SK-N-DZ (cell line): ENCODE results near the gene ZNF101. TPM values are rescaled to one million over a fixed set of nuclear protein-coding genes. Genes with fewer than 3 reads are reported as not detected.

Experiments
- DNase-seq: peaks from one replicate; pipeline ENCODE4 v3.0.0-alpha.2; 2015; ENCODE audit warnings: low spot score
- polyA plus RNA-seq, 2 experiments: library from polyadenylated mRNA; depleted of rRNA; stranded (reverse); fragments of >200 nt; gene quantifications; 2 replicates each; pipeline ENCODE4 v1.2.3, GENCODE V29; 2014

The ZNF101 gene
- 9.4 and 9.5 TPM in 2 replicates for polyA plus RNA-seq (2014; cell fraction: cytosol; rRNA removed)
- polyA plus RNA-seq (2014; cell fraction: nucleus; rRNA removed), result 3.3 and 8.6 TPM in 2 replicates

DNA sequence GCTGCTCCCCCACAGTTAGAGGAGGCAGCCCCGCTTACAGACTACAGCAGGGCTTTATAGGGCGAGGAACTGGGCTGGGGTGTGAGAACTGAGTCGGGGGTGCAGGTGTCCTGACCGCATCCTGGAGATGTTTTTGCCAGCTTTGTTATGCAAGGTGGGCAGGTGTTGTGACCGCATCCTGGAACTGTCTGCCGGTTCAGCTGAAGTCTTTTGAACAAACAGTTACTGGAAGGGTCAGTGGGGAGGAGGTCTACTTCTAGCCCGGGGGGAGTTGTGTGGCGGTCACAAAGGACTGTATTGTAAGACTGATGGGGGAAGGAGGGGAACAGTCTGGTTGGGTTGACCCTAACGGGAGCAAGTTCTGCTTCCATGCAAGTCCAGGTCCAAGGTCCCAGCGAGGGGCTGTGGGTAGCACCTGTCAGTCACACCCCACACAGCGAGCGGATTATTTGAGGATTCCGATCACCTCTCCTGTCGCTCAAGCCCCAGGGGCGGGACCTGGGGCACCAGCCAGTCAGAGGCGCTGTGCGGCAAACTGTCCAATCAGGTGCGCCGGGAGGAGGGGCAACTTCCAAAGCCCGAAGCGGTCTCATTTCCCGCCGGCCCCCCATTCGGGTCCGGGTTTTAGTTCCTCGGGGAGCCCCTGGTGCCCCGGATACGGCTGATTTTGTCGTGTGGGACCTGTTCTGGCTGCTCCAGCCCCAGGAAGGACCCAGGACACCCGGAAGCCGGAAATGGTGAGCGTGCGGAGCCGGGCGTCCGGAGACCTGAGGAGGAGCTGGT lies at the start of gene ZNF101:
Gene ZNF101 (plus strand): TSS at position 610 of the 783 bp plus-strand sequence. CDS start 125 bp downstream, at position 735.
- DNase-seq, result peak; percentile 91

DNA sequence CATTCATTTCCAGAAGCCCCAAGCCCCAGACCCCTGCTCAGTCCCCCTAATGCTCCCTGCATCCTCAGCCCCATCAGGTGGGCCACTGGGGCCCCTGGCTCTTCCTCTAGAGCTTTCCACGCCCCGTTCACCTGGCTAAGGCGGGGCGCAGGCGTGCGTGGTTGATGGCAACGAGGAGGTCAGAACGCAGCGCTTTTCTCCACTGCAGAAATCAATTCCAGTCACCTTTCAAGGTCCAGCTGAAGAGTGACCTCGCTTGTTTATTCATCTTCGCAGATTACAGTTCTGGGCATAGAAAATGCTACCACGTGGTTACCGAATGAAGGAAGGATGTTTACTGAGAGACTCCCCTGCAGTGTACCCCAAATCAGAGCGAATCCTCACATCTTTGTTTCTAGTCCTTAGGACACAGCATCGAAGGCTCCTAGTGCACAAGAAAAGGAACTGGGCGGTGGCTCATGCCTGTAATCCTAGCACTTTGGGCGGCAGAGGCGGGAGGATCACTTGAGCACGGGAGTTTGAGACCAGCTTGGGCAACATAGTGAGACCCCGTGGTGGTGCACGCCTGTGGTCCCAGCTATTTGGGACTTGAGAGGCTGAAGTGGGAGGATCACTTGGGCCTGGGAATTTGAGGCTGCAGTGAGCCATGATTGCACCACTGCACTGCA lies 49.3 kb upstream of the ZNF101 start:
- DNase-seq, result no peak

DNA sequence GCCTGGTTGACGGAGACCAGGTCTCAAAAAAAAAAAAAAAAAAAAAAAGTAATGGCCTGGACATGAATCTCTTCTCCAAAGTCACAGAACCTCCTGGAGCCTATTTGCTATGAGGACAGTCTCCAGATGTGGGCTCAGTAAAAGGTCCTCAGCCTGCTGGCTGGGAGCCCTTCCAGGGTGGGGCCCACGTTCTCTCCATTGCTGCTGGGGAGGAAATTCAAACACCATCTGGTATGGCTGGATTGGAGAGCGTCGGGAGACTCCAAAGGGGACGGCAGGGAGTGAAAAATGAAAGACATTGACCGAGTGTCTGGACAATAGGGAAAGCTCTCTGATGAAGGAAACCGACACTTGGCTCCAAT lies 48.8 kb upstream of the ZNF101 start:
- no peak for DNase-seq

DNA sequence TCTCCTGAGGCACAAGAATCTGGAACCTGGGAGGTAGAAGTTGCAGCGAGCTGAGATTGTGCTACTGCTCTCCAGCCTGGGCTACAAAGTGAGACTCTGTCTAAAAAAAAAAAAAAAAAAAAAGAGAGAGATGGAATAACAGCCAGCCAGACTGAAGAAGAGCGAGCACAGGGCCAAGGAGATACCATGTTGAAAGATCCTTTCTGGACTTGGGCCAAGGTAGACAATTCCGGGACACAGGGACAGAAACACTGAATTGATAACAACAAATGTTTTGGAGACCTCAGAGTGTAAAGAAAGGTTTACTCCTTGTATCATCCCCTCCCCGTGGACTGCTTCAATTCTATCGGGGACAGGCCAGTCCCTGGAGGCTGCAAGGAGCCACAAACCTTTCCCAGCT lies 45.3 kb upstream of the ZNF101 start:
- no peak for DNase-seq

DNA sequence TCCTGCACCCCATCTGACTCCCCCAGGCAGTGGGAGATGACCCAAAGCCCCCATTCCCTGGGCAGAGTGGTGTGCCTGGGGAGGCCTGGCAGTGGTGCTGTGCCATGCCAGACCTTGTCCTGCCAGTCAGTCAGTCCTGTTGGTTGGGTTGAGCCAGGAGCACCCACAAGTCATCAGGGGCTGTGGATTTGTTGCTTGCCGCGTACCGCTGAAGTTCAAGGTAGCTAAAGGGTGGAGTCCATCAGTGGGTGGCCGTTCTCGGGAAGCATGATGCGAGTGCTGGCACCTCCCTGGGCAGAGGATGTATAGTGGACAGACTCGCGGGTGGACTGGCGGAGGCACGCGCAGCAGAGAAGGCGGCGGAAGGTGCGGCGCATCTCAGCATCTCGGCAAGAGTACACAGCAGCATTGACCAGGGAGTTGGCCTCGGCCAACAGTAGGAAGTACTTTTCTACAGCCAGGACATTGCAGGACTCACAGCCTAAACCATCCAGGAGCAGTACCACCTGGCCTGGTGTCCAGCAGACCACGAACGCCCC lies 44.5 kb upstream of the ZNF101 start:
- DNase-seq, result no peak

DNA sequence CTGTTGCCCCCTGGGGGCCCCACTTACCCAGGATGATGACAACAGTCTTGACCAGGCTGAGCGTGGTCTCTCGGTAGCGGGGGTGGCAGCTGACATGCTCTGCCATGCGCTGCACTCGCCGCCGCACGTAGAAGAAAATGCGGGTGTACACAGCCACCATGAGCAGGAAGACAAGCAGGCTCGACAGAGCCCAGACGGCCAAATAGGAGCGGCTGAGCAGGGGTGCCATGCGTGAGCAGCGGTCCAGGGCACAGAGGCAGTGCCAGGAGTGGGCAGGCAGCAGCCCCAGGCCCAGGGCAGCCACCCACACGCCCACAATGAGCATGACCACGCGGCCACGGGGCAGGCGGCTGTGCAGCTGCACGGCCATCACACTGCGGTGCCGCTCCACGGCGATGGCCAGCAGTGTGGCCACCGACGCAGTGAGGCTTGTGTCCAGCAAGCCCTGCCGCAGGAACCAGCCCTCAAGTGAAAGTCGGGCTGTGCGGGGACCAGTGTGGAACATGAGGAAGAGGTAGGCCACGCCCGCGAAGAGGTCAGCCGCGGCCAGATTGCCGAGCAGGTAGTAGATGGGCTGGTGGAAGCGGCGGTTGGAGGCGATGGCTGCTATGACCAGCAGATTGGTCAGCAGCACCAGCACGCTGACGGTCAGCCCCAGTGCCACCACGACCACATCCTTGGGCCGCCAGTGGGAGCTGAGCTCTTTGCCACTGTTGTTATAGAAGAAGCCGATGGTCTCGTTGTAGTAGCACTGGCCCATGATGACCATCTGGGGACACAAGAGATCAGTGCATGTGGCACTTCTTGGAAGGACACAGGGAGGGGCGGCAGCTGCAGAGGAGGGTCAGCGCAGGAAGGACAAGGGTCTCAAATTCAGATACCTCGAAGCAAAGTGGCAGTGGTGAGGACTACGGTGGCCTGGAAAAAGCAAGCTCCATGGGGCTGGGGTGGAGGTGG lies 41.8 kb upstream of the ZNF101 start:
- no peak for DNase-seq

DNA sequence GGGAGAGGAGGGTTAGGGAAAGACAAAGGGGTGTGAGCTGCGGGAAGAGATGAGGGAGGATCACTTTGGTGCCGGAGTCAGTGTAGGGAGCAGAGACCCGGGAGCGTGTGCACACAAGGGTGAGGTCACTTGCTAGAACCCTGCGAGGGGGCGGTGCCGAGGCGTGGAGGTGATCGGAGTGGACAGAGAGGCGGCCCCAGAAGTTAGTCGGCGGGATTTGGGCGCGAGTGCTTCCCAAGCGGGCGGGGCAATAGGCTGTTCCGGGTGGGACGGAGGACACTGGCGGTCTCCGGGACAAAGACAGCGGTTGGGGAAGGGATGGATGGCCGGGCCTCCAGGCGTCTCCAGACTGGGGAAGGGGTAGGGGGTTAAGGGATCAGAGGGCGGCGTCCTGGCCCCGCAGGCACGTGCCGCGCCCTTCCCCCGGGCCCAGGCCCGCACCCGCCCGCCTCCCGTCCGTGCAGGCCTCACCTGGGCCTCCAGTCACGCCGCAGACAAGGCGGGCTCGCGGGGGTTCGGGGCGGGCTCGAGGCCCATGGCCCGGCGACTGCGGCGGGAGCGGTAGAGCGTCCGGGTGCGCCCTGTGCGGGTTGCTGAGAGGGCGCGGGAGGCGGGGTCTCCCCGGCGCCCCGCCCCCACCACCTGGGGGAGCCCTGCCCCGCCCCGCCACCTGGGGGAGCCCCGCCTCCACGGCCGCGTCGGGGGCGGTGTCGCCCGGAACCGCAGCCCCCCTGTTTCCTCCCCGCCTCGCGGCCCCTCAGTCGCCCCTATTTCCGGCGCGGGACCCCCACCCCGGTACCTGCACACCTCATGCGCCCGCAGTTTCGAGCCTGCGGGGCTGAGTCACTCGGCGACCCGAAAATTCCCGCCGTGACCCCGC lies 40.8 kb upstream of the ZNF101 start, which contains the start of gene LPAR2:
Gene LPAR2 (minus strand): TSS at position 600 of the 880 bp plus-strand sequence. CDS start 945 bp downstream, outside the sequence.
- peak; percentile 55 for DNase-seq

DNA sequence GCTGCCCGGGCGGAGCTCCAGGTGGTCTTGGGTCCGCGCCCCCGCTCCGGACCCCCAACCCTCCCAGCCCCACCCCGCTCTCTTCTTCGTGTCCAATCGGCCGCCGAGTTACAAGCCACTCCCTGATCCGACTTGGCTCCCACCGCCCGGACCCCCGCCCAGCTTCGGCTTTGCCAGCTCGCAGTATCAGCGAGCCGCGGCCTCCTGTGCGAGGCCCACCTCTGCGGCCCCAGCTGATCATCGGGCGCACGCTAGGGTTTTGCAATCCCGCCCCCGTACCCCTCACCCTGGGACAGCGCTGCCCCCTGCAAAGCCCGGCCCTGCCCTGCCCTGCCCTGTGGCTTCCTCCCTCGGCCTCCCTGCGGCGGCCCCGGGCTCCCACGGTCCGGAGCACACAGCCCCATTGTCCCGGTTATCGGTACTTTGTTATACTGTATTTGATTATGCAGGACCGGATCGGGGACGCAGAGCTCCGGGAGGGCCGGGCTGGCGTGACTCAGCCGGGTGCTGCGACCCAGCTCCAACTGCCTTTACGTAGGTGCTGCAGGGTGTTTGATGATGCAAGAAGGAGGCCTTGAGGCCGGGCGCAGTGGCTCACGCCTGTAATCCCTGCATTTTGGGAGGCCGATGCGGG lies 40.0 kb upstream of the ZNF101 start:
- DNase-seq, result peak; percentile 83

DNA sequence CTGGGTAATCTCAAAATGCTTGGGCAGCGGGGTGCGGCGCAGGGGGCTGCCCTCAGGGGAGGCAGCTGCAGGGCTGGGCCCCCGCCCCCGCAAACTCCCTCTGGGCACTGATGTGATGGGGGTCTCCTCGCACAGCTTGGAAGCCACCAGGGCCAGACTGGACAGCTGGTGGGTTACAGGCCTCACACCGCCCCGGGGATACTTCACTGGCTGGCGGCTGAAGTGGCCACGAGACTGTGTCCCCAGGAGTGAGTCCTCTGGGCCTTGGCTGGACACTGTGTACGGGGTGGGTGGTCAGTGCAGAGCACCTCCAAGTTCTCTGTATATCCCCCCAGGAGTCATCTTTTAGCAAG lies 38.6 kb upstream of the ZNF101 start:
- no peak for DNase-seq

DNA sequence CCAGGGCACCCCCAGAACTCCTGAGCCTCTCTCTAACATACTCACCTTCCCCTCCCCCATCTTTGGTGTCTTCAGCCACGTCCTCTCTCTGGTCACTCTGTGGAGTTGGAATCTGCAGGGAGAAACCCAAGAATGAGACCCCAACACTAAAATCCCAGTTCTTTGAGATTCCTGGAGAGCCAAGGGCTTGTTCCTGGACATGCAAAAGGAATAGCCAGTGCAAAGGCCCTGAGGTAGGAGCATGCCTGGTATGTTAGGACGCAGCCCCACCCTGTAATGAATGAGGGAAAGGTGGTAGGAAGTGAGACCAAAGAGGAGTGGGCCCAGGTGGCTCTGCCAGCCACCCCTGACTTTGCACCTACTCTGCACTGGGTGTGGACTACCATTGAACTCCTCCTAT lies 38.2 kb upstream of the ZNF101 start:
- no peak for DNase-seq

DNA sequence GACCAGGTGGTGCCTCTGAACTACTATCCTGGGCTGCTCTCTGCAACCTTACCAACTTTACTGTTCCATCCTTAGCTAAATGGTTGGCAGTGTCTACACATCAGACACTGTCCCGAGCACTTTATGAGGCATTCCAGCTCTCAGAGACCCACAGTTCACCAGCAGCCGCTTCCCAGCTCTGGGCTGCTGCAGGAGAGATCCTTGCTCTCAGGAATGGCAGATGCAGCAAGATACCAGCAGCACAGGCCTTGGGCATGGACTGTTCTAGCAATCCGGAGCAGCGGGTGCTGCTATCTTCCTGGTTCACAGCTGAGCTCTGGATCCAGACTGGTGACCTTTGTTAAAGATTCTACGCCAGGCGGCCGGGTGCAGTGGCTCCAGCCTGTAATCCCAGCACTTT lies 37.3 kb upstream of the ZNF101 start:
- DNase-seq, result no peak

DNA sequence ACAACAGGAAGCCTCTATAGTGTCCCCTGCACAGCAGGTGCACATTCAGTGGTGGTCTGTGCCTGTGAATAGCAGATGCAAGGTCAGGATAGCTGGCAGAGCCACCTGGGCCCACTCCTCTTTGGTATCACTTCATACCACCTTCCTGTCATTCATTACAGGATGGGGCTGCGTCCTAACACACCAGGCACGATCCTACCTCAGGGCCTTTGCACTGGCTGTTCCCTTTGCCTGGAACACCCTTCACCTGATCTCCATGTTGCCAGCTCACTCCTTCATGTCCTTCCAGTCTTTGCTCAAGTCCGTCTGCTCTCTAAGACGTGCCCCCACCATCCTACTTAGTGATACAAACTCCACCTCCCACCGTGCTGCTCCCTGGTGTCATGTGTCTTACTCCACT lies 36.0 kb upstream of the ZNF101 start:
- no peak for DNase-seq

DNA sequence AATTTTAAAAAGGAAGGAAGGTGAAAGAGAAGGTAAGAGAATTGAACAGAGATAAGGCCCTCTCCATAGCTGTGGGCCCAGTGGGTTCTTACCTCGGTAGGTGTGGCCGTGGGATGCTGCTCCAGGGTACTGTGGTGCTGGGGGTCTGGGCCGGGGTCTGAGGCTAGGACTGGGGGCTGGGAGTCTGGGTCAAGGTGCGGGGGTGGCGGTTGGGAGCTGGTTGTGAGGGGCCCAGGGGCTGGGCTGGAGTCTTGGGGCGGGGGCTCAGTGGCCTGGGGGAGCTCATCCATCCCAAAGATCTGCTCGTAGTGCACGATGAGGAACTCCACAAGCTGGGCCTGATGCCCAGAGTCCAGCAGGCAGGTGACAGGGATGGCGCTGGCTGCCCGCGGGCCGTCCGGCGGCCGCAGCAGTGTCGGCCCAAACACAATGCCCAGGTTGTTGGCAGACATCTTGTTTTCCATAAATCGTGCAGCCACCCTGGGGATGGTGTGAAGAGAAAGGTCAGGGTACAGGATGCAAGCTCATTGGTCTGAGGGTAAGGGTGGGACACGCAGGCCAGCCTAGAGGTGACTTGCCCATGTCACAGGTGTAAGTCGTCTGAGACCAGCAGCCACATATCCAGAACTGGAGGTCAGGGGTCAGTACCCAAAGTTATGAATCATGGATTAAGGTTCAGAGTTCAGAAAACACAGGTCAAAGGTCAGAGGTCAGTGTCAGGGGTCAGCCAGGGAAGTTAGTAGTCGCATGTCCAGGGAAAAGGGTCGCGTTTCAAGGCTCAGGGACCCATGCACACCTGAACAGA lies 34.7 kb upstream of the ZNF101 start:
- DNase-seq, result no peak

DNA sequence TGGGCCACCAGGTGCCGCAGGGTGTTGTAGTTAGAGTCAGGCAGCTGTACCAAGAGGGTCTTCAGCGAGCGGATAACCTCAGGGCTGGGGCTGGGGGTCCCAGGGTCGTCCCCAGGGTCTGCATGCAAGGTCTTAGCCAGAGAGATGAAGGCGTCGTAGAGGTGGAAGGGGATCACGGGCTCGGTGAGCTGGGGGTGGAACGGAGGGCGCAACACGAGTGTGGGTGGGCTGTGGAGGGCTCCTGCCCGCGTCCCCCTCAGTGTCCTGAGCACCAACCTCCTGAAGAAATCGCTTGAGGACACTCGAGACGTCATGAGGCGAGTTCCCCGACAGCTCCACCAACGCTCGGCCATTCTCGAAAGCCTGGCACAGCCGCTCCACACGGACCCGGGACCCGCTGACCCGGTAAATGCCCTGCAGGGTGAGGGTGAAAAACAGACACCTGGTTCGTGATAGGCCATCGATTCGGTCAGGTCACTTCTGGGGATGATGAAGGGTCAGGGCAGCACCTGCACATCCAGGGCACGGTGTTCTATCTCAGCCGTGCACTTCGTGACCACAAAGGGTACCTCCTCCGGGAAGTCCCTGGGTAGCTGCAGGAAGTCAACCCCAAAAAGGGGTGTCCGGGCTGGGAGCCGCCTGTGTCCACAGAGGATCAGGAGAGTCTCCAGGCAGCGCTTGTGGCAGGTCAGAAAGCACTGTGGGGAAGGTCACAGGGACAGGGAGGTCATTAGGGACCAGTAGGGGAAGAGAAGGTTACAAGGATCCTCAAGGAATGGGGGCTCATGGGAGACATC lies 33.9 kb upstream of the ZNF101 start:
- no peak for DNase-seq

DNA sequence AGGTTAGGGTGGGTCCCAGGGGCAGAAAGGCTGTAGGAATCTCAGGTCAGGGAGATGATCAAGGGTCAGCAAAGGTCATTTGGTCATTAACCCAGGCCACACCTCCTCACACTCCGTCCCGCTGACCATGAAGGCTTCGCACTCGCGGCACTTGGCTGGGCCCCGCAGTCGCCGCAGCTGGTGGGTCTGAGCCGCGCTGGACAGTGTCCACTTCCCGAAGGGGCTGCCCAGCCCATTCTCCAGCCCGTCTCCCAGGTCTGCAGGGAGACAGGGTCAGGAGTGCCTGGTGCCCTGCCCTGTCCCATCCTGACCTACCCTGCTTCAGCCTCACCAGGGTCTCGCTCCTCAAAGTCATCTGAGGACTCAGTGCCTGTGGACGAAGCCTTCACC lies 33.3 kb upstream of the ZNF101 start:
- DNase-seq, result no peak

DNA sequence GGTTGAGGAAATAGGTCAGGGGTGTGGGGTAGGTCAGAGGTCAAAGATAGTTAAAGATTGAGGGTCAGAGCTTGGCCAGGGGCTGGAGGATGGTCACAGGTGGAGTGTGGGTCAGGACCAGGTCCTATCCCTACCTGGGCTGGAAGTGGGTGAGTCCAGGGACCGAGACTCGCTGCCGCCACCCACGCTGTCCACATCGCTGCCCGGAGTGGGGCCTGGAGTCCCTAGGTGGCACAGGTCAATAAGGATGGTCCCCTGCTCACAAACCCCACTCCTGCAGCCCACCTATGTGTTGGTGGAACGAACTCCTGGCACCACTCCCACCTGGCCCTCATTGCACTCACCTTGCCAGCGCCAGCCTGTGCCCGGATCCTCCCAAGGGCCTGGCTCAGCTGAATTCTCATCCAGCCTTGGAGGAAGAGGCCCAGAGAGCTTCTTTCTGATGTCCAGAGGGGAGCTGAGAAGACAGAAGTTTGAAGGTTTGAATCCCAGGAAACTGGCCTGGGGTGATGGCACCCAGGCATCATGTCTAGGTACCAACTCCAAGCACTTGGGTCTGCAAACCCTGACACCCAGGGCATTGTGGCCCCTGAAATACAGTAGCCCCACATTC lies 32.0 kb upstream of the ZNF101 start:
- DNase-seq, result no peak

DNA sequence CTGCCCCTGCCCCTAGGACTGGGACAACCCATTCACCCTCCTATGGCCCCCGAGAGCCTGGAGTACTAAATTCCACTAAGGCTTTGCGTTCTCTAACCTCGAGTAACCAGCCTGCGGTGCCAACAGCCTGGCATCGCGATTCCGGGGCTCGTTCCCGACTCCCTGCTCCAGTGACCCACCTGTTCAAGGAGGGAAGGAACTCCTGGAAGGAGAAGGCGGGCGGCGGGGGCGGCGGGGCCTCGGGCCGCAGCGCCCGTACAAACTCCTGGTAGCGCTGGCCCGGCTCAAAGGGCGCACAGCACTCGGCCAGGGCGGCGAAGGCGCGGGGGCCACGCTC lies 31.5 kb upstream of the ZNF101 start:
- DNase-seq, result no peak
